ENCODE measurements around the gene IGLL1.

- no peak for TF ChIP-seq POLR2AphosphoS5 (IDR thresholded peaks at IDR 0.05; ENCODE audit: insufficient read depth, low read depth, low read length)
- TF ChIP-seq CTCF (IDR thresholded peaks at IDR 0.05; ENCODE audit: extremely low read depth in 1 of 2, insufficient read depth in 1 of 2, low read depth in 1 of 2, low read length in 2 of 2), result no peak
- TF ChIP-seq, protein P1, sequence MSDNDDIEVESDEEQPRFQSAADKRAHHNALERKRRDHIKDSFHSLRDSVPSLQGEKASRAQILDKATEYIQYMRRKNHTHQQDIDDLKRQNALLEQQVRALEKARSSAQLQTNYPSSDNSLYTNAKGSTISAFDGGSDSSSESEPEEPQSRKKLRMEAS (IDR thresholded peaks at IDR 0.05; ENCODE audit: insufficient read depth, insufficient read length), result no peak
- no peak for TF ChIP-seq POLR2A (IDR thresholded peaks at IDR 0.05; ENCODE audit: low read depth, low read length)
These were observed 30.9 kb downstream of the IGLL1 start for GRCh38 chr22:23549198-23549595.
